Ascending aorta (tissue), 2 donors: ENCODE measurements around the gene SPRN. TPM values are rescaled to one million over a fixed set of nuclear protein-coding genes. Genes with fewer than 3 reads are reported as not detected.
A peak's percentile ranks its signal among the peaks of the same experiment; 100 is the strongest.

Experiments
- DNase-seq, 2 donors: peaks; one replicate each; pipeline ENCODE4 v3.0.0-alpha.2; 2019; ENCODE audit warnings: low spot score in 2 of 2
- H3K27ac ChIP-seq, 2 donors: fragments of 200-600 bp; sonication (generic); one replicate each; pipeline ENCODE4 v1.5.1; 2016 to 2017; ENCODE audit warnings: mild to moderate bottlenecking in 1 of 2
- H3K27me3 ChIP-seq: fragments of 200-600 bp; sonication (generic); one replicate; pipeline ENCODE4 v1.5.1; 2017
- H3K36me3 ChIP-seq, 2 donors: fragments of 200-600 bp; sonication (generic); one replicate each; pipeline ENCODE4 v1.5.1; 2016
- H3K4me1 ChIP-seq, 2 donors: fragments of 200-600 bp; sonication (generic); one replicate each; pipeline ENCODE4 v1.5.1; 2016 to 2017; ENCODE audit warnings: mild to moderate bottlenecking in 1 of 2
- H3K4me3 ChIP-seq, 2 donors: fragments of 200-600 bp; sonication (generic); one replicate each; pipeline ENCODE4 v1.5.1; 2016 to 2017; ENCODE audit warnings: mild to moderate bottlenecking in 1 of 2
- H3K9me3 ChIP-seq, 2 donors: fragments of 200-600 bp; sonication (generic); one replicate each; pipeline ENCODE4 v1.5.1; 2016
- intact Hi-C: fragments of 100-400 bp; cut with DNase I; formaldehyde crosslinking; loops from one replicate; pipeline ENCODE4 v1.15.1; 2023
- total RNA-seq: library from RNA; depleted of rRNA; stranded (reverse); fragments of >200 nt; gene quantifications from one replicate; pipeline ENCODE4 v1.1.0, GENCODE V29; 2016
- TF ChIP-seq, protein P1 (sequence below), 3 experiments: fragments of 200-600 bp in 2 of 3; fragments of 450-650 bp in 1 of 3; sonication (generic) in 2 of 3; IDR thresholded peaks; one replicate each; pipeline ENCODE4 v1.5.1; 2016 to 2019; ENCODE audit warnings: antibody characterized with exemption in 3 of 3, mild to moderate bottlenecking in 1 of 3, moderate library complexity in 1 of 3

SPRN gene
- total RNA-seq, 1 donor from 2014 or later, result not detected

DNA sequence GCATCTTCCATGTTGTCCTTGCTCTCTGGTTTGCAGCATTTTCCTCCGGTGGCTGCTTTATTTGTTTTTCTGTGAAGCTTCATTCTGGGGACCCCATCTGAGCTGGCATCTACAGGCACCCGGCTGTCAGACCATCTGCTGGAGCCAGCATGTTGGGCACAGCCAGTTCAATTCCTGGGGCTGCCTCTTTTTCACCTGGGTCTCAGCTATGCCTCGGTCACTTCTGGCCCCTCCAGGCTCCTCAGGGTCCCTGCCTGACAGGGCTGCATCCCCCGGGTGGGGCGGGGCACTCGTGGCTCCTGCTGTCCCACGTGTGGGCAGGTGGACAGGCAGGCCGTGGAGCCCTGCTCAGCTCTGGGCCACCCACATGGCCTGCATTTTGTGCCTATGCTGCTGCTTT lies 37.4 kb upstream of the SPRN start:
- no peaks in the 10 kb centered on the region for H3K27me3 ChIP-seq
- intact Hi-C loops, result no loop called here
- no peaks in the 10 kb centered on the region for H3K9me3 ChIP-seq
- H3K4me1 ChIP-seq, result no peaks in the 10 kb centered on the region
- TF ChIP-seq, protein P1, sequence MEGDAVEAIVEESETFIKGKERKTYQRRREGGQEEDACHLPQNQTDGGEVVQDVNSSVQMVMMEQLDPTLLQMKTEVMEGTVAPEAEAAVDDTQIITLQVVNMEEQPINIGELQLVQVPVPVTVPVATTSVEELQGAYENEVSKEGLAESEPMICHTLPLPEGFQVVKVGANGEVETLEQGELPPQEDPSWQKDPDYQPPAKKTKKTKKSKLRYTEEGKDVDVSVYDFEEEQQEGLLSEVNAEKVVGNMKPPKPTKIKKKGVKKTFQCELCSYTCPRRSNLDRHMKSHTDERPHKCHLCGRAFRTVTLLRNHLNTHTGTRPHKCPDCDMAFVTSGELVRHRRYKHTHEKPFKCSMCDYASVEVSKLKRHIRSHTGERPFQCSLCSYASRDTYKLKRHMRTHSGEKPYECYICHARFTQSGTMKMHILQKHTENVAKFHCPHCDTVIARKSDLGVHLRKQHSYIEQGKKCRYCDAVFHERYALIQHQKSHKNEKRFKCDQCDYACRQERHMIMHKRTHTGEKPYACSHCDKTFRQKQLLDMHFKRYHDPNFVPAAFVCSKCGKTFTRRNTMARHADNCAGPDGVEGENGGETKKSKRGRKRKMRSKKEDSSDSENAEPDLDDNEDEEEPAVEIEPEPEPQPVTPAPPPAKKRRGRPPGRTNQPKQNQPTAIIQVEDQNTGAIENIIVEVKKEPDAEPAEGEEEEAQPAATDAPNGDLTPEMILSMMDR (IDR thresholded peaks at IDR 0.05), result no peak
- no peak for DNase-seq
- H3K36me3 ChIP-seq, result peaks cover under 1 to 4% of the 10 kb centered on the region in 2 donors
- no peak overlapping the region for H3K4me3 ChIP-seq
- no peak overlapping the region for H3K27ac ChIP-seq

DNA sequence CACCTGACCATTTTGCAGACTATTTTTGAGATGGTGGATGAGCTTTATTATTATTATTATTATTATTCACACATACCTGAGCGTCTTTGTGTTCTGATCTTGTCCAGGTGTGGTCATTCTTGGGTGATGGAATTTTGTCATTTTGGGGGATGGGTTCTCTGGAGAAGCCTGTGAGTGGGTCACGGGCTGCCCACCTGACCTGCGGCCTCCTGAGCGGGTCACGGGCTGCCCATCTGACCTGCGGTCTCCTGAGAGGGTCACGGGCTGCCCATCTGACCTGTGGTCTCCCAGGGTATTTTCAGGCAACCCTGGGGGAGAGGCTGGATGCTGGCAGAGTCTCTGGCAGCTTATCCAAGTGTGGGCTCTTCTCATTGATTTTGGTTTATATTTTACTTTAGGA lies 36.6 kb upstream of the SPRN start:
- intact Hi-C loops, result no loop called here
- no peaks in the 10 kb centered on the region for H3K9me3 ChIP-seq
- TF ChIP-seq, protein P1 (IDR thresholded peaks at IDR 0.05), result no peak
- H3K4me3 ChIP-seq, result no peak overlapping the region
- H3K27me3 ChIP-seq, result no peaks in the 10 kb centered on the region
- H3K4me1 ChIP-seq, result no peaks in the 10 kb centered on the region
- H3K36me3 ChIP-seq, result peaks cover 0 to 4% of the 10 kb centered on the region in 2 donors
- DNase-seq, result no peak
- H3K27ac ChIP-seq, result no peak overlapping the region

DNA sequence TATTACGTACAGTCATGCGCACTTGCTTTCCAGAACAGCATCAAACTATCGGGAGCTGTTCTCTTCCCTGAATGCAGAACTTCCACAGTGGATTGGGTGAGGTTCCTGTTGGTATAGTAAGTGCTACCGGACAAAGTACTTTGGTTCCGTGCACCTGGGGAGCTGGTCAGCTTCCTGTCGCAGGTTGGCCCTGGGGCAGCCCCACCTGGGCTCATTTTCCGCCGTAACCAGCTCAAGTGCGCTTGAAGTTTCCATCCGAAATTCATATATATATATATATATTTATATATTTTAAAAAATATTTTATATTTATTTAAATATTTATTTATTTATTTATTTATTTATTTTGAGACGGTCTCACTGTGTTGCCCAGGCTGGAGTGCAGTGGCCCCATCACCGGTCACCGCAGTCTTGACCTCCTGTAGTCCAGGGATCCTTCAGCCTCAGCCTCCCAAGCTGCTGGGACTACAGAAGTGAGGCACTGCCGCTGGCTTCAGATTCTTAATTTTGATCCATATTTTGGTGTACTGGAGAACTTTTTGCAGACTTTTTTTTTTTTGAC lies 35.9 kb upstream of the SPRN start:
- no peak for DNase-seq
- TF ChIP-seq, protein P1 (IDR thresholded peaks at IDR 0.05), result no peak
- Histone ChIP-seq H3K4me1 (no peaks in the 10 kb centered on the region), H3K9me3 (no peaks in the 10 kb centered on the region), H3K36me3 (peaks cover 0 to 4% of the 10 kb centered on the region in 2 donors), H3K4me3 (no peak overlapping the region), H3K27ac (no peak overlapping the region), H3K27me3 (no peaks in the 10 kb centered on the region)
- intact Hi-C loops, result no loop called here

DNA sequence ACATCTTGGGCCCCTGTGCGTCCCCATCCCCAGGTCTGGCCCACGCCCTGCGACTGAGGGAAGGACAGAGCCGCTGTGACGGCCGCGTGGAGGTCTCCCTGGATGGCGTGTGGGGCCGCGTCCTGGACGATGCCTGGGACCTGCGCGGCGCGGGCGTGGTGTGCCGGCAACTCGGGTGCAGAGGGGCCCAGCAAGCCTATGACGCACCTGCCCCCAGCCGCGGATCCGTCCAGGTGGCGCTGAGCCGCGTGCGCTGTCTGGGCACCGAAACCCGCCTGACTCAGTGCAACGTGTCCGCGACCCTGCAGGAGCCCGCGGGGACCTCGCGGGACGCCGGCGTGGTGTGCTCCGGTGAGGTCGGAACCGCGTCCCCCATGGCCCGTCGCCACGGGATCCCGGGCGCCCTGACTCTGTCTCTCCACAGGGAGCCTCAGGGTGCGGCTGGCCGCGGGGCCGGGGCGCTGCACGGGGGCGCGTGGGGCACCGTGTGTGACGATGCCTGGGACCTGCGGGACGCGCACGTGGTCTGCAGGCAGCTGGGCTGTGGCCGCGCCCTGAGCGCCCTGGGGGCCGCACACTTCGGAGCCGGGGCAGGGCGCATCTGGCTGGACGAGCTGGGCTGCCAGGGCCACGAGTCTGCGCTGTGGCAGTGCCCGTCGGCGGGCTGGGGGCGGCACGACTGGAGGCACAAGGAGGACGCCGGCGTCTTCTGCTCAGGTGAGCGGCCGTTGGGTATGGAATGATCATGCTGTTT lies 35.2 kb upstream of the SPRN start:
- no peaks in the 10 kb centered on the region for H3K4me1 ChIP-seq
- intact Hi-C loops, result no loop called here
- no peaks in the 10 kb centered on the region for H3K27me3 ChIP-seq
- peak in 1 of 2 donors; percentile 58 for DNase-seq
- H3K9me3 ChIP-seq, result no peaks in the 10 kb centered on the region
- TF ChIP-seq, protein P1 (IDR thresholded peaks at IDR 0.05), result no peak
- H3K27ac ChIP-seq, result no peak overlapping the region
- H3K36me3 ChIP-seq, result peaks cover 0 to 4% of the 10 kb centered on the region in 2 donors
- H3K4me3 ChIP-seq, result no peak overlapping the region

DNA sequence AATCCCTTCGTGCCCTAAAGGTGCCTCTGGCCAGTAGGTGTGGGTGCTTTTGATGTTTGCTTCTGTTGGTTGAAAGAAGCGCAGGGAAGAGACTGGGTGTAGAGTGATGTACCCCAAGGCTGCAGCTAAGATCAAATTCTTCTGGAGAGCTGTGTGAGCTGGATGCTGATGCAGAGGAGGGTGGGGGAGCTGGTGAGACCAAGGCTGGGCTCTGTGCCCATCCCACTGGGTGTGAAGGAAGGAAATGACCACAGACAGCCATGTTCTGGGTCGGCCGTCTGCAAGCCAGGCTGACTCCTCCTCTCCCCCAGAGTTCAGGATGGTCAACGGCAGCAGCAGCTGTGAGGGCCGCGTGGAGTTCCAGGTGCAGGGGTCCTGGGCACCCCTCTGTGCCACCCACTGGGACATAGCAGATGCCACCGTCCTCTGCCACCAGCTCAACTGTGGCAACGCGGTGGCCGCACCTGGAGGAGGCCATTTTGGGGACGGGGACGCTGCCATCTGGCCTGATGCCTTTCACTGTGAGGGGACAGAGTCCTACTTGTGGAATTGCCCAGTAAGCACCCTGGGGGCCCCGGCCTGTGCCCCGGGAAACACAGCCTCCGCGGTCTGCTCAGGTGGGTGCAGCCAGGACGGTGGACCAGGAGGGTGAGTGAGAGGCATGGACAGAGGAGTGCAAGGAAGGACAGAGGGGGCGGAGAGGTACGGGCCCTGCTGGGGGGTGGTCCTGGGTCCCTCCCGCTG lies 34.5 kb upstream of the SPRN start:
- H3K36me3 ChIP-seq, result peaks cover 0 to 4% of the 10 kb centered on the region in 2 donors
- H3K27ac ChIP-seq, result no peak overlapping the region
- peak in 1 of 2 donors; percentile 57 for DNase-seq
- H3K9me3 ChIP-seq, result no peaks in the 10 kb centered on the region
- H3K4me1 ChIP-seq, result no peaks in the 10 kb centered on the region
- intact Hi-C loops, result no loop called here
- H3K27me3 ChIP-seq, result no peaks in the 10 kb centered on the region
- no peak overlapping the region for H3K4me3 ChIP-seq
- TF ChIP-seq, protein P1 (IDR thresholded peaks at IDR 0.05), result no peak
